KOPT-K1 (cell line): ENCODE measurements around the gene KCNQ1.

Source experiments
- H3K27ac ChIP-seq: fragments of 200-600 bp; sonication (generic); 2 replicates; pipeline ENCODE4 v1.5.1; 2016; ENCODE audit warnings: antibody characterized with exemption, mild to moderate bottlenecking, low read depth, low read length; ENCODE audit not compliant: poor library complexity, severe bottlenecking
- H3K36me3 ChIP-seq: fragments of 200-600 bp; sonication (generic); 2 replicates; pipeline ENCODE4 v1.5.1; 2017; ENCODE audit warnings: antibody characterized with exemption, mild to moderate bottlenecking, low read length, moderate library complexity; ENCODE audit not compliant: insufficient read depth
- H3K9me3 ChIP-seq: fragments of 200-600 bp; sonication (generic); 2 replicates; pipeline ENCODE4 v1.5.1; 2017; ENCODE audit warnings: antibody characterized with exemption, low read length, mild to moderate bottlenecking; ENCODE audit not compliant: insufficient read depth, poor library complexity, severe bottlenecking

The KCNQ1 gene

DNA sequence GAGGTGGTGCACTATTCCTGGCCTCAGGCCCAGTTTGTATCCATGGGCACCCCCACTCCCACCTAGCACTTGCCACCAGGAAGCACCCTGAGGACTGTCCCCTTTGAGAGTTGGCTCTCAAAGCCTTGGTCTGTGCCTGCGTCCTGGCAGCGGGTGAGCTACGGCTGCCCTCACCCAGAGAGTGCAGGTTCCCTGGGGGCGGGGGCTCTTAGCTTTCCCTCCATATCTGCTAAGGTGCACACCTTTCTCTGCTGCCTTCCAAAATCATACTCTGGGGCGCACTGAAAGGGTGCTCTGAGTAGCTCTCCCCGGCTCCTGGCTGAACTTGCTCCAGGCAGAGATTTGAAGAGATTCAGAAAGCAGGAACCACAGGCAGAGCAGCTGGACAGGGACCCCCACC is 7.1 kb downstream of the KCNQ1 start:
- H3K9me3 ChIP-seq: no peaks in the 10 kb centered on the region
- no peaks in the 10 kb centered on the region for H3K36me3 ChIP-seq
- H3K27ac ChIP-seq: no peak overlapping the region

DNA sequence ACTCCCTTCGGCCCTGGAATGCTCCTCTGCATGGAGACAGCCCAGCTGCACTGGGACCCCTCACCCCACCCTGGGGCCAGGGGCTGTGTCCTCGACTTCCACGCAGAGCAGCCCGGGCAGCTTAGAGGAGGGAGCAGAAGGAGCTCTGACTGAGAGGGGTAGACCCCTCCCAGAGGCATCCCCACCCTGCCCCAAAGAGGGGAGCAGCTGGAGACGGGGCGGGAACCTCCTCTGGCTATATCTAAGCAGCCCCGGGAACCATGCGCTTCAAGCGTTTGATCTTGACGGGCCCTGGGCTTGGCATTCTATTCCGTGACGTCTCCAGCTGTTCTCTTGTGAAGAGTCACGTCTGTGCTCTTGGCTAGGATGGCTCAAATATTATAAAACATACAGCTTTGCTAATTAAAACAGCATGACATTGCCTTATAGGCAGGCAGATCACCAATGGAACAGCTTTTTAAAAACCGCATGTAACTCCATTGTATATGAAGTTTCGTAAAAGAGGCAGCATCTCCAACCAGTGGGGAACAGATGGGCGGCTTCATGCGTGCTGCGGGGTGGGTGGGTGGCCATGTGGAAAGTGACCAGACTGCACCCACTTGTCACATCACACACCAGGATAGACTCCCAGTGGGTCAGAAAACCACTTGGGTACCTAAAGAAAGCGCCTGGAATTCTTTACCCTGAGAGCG is 7.7 kb downstream of the KCNQ1 start:
- H3K9me3 ChIP-seq: no peaks in the 10 kb centered on the region
- H3K36me3 ChIP-seq: no peaks in the 10 kb centered on the region
- no peak overlapping the region for H3K27ac ChIP-seq

DNA sequence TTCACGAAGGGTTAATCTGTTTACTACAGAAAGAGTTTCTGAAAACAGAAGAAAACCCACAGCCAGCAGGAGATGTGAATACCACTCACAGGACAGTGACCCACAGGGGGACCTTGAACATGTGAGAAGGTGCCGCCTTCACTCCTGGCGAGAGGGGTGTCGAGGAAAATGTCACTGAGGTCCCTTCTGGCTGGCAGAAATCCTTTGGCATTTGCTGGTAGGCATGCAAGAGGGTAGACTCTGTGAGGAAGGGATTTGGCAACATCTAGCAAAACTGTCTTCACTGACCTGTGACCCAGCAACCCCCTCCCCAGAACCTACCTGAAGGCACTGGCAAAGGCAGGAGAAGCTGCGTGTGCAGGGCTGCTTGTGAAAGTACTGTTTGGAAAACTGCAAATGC is 8.6 kb downstream of the KCNQ1 start:
- Histone ChIP-seq H3K9me3 (no peaks in the 10 kb centered on the region), H3K36me3 (no peaks in the 10 kb centered on the region), H3K27ac (no peak overlapping the region)

DNA sequence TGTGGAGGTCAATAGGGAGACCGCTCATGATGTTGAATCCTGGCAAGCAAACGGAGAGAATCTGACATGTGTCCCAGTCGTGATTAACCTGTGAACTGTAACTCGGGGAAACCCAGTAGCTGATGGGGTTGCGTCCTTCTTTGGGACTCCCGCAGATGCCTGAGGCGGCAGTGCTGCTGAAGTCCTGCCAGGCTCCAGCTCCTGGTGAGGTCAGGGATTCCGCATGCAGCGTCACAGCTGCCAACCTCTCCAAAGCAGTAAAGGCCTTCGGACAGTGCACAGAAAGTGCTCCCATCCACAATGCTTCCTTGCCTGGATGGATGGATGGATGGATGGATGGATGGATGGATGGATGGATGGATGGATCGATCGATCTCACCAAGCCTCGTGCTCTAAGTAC is 13.5 kb downstream of the KCNQ1 start:
- H3K9me3 ChIP-seq: no peaks in the 10 kb centered on the region
- no peak overlapping the region for H3K27ac ChIP-seq
- no peaks in the 10 kb centered on the region for H3K36me3 ChIP-seq

DNA sequence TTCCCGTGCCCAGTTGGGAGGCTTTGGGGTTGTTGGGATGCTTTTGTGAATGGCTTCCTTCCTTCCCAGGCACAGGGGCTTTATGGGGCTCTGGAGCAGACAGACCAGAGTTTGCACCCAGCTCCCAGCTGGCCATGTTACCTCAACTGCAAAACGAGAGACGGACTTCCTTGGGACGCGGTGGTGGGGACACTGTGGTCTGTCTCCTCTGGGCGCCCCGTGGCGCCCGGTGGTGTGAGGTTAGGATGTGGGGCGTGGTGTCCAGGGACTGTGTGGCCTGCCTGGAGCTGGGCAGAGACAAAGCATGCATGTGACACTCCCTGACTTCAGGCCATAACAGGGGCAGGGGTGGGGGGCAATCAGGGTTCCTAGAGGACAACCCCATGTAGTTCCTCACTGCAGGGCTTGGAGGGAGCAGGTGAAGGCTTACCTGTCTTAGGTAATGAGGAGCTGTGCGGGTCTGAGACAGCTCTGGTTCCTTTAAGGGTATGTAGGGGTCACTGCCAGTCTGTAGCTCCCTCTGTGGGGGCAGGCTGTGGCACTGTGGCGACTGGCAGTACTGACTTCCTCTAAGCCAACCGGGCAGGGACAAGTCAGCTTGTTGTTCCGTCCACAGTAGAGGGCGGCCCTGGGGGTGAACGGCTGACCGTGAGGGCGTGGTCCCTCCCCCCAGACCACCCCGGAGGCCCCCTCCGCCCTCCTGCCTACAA is 14.4 kb downstream of the KCNQ1 start:
- Histone ChIP-seq H3K9me3 (no peaks in the 10 kb centered on the region), H3K36me3 (no peaks in the 10 kb centered on the region), H3K27ac (no peak overlapping the region)

DNA sequence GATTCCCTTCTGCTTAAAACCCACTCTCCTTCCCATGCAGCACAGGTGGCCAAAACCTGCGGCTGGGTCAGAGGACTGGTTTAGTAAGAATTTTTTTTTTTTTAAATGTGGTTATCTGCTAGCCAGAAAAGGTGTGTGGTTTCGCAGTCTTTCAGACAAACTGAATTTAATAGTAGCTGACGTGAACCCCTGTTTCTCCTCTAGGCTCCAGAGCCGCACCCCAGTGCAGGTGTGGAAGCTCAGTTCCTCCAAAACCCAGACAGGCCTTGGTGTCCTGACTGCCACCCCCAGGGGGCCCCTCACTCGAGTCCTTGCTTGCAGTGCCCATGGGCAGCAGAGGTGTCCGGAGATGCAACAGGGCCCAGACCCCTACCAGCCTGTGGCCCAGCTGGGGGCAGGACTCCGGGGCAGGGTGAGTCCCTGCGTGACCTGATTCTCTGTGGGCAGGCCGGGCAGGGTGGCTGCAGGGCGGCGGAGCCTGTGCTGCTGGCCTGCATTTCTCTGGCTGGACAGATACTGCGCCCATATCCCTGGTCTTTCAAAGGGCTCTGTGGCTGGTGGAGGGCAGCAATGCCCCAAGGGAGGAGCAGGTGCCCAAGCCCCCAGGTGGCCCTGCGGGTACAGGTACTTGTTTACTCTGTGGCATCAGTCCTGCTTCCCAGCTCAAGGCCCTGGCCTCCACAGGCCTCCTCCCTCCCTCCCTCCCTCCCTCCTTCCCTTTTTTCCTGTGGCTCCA is 15.2 kb downstream of the KCNQ1 start:
- Histone ChIP-seq H3K9me3 (no peaks in the 10 kb centered on the region), H3K27ac (no peak overlapping the region), H3K36me3 (no peaks in the 10 kb centered on the region)

DNA sequence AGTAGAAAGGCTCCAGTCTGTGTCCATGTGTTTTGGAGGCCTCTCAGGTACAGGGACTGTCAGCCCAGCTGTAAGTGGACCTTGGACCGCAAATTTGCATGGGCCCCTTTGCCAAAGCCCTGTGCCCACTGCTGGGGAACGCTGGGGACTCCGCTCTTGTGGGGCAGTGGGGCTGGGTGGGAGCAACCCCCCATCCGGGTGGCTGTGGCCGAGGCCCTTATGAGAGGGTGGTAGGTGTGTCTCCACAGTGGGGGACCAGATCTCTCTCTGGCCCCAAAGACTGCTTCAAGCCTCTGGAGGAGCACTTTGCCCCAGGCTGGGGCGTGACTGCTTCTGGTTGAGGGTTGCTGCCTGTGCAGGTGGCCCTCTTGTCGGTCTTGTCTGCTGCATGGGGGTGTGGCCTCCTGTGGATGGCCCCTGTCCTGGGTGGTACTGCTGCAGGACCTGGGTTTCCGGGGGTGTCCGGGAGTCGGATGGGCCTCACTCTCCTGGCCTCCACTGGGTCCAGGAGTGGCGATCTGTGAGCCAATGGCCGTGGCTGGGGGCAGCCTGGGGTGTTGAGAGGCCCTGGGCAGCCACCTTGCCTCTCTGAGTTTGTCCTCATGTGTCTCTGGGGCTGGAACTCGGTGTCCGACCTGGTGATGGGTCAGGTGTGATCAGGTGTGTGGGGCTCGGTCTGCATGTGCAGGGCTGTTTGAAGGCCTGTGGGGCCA is 15.9 kb downstream of the KCNQ1 start:
- Histone ChIP-seq H3K36me3 (no peaks in the 10 kb centered on the region), H3K27ac (no peak overlapping the region)

DNA sequence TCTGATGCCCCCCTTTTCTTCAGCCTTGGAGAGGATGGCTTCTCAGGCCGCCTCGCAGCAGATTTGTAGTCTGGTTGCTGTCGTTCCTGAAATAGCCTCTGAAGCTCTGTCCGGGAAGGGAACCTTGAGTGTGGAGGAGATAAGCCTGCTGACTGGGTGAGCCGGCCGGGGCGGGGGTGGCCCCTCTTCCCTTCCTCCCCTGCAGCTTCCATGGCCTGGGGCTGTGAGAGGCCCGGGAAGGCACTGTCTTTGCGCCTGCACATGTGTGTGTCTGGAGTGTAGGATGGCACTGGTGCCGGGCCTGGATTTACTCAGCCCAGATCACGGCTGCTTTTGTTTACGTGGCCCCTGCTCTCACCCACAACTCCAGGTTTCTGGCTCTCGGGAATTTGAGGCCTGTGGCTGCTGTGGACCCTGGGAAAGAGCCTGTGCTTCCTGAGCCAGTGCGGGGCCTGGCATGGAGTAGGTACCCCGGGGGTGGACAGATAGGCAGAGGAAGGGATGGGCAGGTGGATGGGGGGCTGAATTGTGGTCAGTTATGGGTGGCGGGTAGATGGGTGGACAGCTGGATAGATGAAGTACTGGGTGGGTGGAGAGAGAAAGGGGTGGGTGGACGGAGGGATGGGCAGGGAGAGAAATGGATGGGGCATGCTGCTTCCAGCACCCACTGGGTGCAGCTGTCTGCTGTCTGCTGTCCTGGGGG is 16.6 kb downstream of the KCNQ1 start:
- Histone ChIP-seq H3K9me3 (no peaks in the 10 kb centered on the region), H3K36me3 (no peaks in the 10 kb centered on the region), H3K27ac (no peak overlapping the region)

More for the DNA sequence above, 15.9 kb downstream of the KCNQ1 start:
- no peaks in the 10 kb centered on the region for H3K9me3 ChIP-seq

DNA sequence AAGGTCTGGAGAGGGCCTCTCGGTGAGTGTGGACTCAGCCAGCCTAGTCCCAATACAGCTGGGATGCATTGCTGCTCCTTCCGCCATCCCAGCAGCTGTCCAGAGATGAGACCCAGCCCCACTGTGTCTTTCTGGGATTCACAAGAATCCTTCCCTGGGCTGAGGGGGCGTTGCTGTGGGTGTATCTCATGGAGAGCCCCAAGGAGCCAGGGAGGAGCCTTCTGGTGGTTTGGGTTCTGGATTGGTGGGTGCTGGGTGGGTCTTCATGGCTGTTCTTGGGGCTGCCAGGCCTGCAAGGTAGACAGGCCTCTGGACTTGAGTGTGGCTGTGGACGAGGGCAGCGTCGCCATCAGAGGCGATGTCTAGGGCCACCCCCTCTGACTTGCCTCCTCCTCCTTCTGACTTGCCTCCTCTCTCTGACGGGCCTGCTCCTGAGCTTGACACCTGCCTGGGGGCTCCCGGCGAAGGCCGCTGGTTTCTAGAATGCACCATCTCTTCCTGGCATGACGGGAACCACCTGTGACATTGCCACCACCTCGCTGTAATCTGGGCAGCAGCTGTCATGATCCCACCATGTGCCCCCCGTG is 17.2 kb downstream of the KCNQ1 start:
- H3K36me3 ChIP-seq: no peaks in the 10 kb centered on the region
- H3K9me3 ChIP-seq: no peaks in the 10 kb centered on the region
- no peak overlapping the region for H3K27ac ChIP-seq

DNA sequence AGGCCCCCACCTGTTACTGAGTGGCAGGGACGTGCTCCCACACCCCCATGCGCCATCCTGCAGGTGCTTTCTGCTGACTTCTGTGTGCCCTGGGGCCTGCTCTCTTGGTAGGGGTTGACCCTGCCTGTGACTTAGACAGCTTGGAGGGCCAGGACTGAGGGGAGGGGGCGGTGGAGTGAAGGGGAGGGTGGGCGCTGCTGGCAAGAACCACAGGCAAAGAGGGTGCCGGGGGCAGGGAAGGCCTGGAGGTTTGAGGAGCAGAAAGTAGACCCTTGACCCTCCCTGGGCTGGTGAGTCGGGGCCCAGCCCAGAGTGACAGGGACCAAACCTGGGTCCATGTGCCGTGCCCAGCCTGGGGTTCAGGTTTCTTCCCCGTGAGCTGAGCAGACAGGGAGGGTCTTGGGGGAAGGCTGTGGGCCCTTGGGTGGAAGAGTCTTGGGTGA is 17.8 kb downstream of the KCNQ1 start:
- no peak overlapping the region for H3K27ac ChIP-seq
- H3K36me3 ChIP-seq: no peaks in the 10 kb centered on the region
- no peaks in the 10 kb centered on the region for H3K9me3 ChIP-seq

DNA sequence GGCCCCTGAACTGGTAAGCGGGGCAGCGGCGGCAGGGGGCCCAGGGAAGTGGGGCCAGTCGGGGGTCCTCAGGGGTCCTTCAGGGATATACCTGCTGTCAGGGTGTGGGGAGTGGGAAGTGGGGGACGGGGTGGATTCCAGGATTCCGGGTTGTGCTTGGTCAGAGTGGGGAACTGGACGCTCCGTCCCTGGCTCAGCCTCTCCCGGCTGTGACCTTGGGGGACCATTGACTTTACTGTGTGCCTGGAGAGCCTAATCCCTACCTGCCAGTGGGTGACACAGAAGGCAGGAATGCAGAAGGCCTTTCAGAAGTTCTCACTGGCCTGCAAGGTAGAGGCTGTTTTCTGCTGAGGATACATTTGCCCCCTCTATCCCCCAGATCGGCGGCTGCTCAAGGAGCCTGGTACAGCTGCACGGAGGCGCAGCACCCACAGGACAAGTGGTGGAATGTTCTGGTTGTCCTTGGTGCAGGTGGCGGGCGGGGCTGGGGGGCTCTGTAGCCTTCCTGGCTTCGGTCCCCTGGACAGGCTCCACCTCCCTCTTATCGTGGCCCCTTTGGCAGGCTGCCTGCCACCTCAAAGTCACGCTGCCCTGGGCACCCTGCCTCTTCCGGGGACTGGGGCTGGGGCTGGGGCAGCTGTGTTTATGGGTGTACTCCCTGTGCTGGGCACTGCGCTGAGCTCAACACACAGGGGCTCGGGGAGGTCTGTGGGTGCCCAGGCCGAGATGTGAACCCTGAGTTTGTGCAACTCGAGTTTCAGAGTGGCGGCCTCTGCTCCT is 18.4 kb downstream of the KCNQ1 start:
- H3K27ac ChIP-seq: no peak overlapping the region
- no peaks in the 10 kb centered on the region for H3K9me3 ChIP-seq
- no peaks in the 10 kb centered on the region for H3K36me3 ChIP-seq

DNA sequence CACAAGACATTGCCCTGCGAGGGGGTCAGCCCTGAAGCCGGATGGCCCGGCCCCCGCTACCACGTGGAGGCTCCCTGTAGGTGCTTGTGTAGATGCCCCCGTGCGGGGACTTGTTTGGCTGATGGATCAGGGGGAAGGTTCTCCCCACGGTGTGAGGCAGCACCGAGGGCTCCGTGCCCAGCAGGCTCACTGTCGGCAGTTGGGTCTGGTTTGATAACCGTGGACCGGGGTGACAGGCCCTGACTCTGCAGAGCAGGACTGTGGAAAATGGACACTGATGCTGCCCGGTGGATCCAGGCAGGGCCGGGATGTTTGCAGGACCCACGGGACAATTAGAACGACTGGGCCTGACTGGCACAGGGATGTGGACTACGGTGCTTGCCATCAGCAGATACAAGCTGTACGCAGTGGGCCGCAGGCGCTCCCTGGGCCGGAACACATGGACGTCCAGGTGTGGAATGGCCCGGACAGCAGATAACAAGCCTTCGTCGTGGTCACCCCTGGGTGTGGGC is 19.0 kb downstream of the KCNQ1 start:
- H3K36me3 ChIP-seq: no peaks in the 10 kb centered on the region
- H3K27ac ChIP-seq: no peak overlapping the region
- no peaks in the 10 kb centered on the region for H3K9me3 ChIP-seq

DNA sequence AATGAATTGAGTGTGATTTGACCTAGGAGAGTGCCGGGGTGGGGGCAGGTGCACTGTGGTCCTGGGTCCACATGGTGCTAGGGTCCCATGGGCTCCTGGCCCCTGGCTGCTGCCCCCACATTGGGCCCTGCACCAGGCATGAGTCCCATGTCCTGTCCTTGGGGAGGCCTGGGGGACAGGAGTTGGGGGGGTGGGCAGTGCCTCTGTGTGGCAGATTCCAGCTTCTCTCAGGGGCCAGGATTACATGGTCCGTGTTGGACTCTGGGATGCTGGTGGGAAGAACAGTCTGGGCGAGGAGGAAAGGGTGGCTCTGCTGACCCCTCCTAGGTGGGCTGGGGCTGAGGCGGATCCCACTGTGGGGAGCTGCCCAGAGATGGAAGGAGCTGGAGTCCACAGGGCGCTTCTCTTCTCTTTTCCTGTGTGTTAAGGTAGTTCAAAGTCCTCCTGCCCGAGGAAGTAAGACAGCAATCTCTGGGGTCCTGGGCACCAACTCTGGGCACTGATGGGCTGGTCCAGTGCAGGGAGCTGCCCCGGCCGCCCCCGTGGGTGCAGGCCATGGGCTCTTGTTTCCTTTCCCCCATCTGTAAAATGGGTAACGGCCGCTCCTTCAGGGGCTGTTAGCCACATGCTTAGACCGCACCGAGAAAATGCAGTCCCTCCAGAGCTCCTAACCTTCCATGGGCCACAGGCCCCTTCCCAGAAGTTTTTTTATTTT is 19.8 kb downstream of the KCNQ1 start:
- no peaks in the 10 kb centered on the region for H3K36me3 ChIP-seq
- H3K27ac ChIP-seq: no peak overlapping the region
- H3K9me3 ChIP-seq: no peaks in the 10 kb centered on the region
